COLO668 (cell line): ENCODE measurements around the gene PDZRN3.
"Not testable (repeated sequence)": the region's sequence is repeated elsewhere in the genome, so short reads cannot be mapped to it uniquely, and the experiment has no call there.

Source experiments
- DNase-seq: peaks from one replicate; lab custom pipeline; 2025; ENCODE audit not compliant: unreplicated experiment; lab: John Stamatoyannopoulos, UW

Gene PDZRN3

GRCh38 chr3:73592154-73593144, 32.3 kb downstream of the PDZRN3 start:
- DNase-seq: peak; percentile 39

DNA sequence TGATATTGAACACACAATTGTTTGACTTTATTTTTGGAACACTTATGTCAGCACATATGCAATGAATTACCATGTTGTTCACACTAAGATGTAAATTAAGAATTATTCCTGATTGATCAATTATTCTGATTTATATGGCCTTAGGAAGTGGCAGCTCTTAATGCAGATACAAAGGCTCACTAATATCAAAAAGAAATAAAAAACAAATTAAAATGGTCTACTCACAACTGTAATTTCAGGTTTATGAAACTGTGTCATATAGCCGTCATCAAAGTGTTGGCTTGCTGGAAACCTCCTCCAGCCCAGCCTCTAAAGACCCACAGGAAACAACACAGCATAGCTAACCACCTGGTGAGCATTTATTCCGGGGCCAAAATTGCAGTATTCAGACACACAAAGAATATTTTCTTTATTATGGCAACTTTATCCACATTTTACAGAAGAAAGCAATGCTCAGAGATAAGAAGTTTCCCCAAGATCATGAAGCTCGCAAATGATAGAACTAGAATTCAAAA, 33.4 kb downstream of the PDZRN3 start:
- DNase-seq: no peak

DNA sequence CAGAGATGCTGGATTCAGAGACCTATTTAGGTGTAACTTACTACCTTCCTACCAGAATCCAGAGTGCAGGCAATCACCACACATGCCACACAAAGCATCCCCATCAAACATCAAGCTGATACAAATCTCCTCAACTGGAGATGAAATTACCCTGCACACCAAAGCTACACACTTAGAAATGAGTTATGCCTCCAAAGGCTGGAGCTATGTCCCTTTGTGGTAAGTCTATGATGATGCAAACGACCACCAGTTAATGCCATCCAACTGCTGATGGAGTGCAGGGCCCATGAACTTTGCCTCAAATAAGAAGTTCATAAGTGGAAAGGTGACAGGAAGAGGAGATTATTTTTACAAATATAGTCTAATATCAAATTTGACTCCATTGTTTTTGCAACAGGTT, 38.1 kb downstream of the PDZRN3 start:
- DNase-seq: no peak

DNA sequence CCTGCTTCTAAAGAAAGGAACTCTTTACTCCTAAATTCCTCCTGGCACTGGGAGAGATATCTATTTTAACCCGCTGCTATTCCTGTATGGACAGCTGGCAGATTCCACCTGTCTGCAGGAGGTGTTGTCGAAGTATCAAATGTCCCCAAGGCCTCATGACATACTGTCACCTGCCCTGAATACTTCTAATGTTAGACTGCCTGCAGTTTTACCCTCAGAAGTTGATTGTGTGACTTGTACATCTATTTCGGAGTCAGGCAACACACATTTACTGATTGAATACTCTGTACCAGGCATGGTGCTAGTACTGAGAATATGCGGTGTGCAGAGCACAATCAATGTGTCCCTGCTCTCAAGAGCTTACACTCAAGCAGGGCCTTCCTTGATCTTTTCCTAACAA, 38.6 kb downstream of the PDZRN3 start:
- DNase-seq: peak; percentile 47

GRCh38 chr3:73584873-73585272, 39.9 kb downstream of the PDZRN3 start:
- DNase-seq: no peak

GRCh38 chr3:73582535-73582934, 42.2 kb downstream of the PDZRN3 start:
- no peak for DNase-seq

DNA sequence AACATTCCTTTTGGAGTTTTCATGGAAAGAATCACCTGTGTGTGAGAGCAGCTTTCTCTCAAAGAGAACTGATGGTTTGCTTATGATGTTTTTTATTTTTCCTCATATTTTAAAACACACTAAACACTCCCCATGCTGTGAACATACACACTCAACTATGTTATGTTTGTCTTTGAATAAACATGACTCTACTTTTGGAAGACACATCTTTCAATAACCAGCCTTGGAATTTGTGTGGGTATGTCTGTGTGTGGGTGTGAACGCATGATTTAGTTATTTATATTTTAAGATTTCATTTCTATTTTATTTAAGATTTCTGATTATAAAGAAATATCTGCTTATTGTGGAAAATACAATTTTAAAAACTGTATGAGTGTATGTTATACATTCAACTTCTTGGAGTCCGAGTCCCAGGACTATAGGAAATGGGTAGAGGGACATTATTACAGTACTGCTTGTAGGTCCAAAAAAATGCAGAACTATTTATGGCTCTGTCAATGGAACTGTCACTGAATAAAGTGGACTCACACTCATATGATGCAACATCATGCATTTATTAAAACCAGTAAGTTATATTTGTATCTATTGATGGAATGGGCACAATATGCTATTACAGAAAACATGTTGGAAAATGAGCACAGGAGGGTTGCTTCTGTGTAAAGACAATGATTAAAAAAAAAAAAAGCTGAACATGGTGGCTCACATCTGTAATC, 43.5 kb downstream of the PDZRN3 start:
- no peak for DNase-seq

GRCh38 chr3:73580343-73580742, 44.4 kb downstream of the PDZRN3 start:
- no peak for DNase-seq

- DNase-seq: no peak
Observed at GRCh38 chr3:73577704-73578103, 47.0 kb downstream of the PDZRN3 start.

DNA sequence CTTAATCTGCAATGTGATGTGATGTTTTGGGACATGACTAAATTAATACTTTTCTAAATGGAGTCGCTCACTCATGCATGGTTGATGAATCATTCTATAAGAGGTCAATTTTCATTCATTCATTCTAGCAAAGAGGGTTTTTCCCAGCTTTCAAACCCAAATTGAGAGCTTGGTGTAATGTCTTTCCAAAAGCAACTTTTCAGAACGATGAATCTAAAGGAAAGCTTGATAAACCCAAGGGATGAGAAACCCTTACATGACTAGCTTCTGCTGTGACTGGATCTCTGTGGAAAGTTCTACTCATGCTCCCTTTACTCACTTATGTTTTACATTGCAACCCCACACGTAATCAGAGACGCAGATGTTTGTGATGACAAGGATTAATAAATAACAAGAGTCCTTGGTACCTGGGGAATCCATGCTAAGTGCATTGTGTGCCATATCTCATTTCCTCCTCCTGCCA, 47.7 kb downstream of the PDZRN3 start:
- no peak for DNase-seq

- DNase-seq: no peak
Observed at GRCh38 chr3:73575953-73576352, 48.8 kb downstream of the PDZRN3 start.

GRCh38 chr3:73575519-73575918, 49.2 kb downstream of the PDZRN3 start:
- DNase-seq: no peak

- DNase-seq: no peak
Observed at GRCh38 chr3:73573204-73573603, 51.5 kb downstream of the PDZRN3 start.

DNA sequence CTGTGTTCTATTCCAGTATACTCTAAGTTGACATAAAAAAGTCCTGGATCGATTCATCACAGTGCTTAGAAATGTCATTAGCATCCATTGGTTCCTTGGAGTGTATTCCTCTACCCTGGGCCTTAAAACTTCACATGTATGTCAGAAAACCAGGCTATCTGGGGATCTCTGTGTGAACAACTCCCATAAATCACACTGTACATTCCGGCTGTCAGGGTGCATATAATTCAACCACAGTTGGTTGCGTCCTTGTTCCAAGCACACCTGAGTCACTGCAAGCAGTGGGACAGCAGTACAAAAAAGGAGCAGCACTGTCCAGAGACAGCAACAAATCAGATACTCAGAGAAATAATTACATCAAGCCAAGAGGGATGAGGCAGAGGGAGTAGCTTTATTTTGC, 52.4 kb downstream of the PDZRN3 start:
- DNase-seq: no peak

DNA sequence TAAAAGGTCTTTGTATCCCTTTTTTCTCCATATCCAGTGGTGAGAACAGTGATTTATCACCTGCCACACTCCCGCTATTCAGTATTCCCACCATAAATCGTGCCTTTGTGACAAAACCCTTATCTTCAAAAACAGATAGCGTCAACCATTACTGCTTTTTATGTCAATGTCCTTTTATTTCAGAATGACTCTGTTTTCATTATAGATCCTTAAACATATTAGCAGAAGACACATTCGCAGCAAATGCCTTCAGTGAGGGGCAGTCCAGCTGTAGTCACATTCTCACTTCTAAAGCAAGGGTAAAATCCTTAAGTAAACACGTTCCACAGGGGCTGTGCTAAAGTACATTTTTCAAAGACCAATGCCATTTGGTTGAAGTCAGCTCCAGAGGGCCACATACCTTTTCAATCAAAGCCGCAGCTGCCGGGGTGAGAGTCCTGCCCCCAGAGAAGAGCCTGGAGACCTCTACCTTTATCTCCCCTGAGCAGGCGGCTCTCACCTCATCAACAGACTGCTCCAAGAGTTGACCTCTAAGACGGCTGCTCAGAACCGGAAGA, 53.4 kb downstream of the PDZRN3 start:
- no peak for DNase-seq

- DNase-seq: no peak
Observed at GRCh38 chr3:73569246-73569760, 55.4 kb downstream of the PDZRN3 start.

GRCh38 chr3:73568371-73568862, 56.3 kb downstream of the PDZRN3 start:
- DNase-seq: no peak

GRCh38 chr3:73565374-73565773, 59.4 kb downstream of the PDZRN3 start:
- not testable (repeated sequence) for DNase-seq

- no peak for DNase-seq
Observed at GRCh38 chr3:73563896-73564582, 60.7 kb downstream of the PDZRN3 start.

GRCh38 chr3:73561494-73561893, 63.2 kb downstream of the PDZRN3 start:
- no peak for DNase-seq
